A549 (cell line): Measurements from ENCODE around the gene ITGB1. TPM values are rescaled to one million over a fixed set of nuclear protein-coding genes. Genes with fewer than 3 reads are reported as not detected.

ENCODE experiments used
- ATAC-seq, 2 experiments: fragments of 200-7000 bp in 1 of 2; fragments of >200 bp in 1 of 2; cut with Nextera tagmentation in 1 of 2; cut with Tn5 transposase in 1 of 2; 3 replicates each; pipeline versions ENCODE4 v1.8.0 to v1.9.1; 2018 to 2020; ENCODE audit warnings: mild to moderate bottlenecking in 1 of 2, moderate library complexity in 1 of 2
- CTCF ChIA-PET: fragments of 300-600 bp; sonication (Branson Sonifier 250); formaldehyde crosslinking; extraction: SDS; loops from one replicate; lab custom pipeline; 2021; ENCODE audit warnings: antibody characterized with exemption, inconsistent platforms; lab: Yijun Ruan, JAX
- POLR2A ChIA-PET: fragments of 350-600 bp; formaldehyde crosslinking; extraction: SDS; loops from one replicate; lab custom pipeline; 2021; ENCODE audit warnings: antibody characterized with exemption, inconsistent platforms; lab: Yijun Ruan, JAX
- DNase-seq, 2 experiments: peaks; one replicate each; pipeline versions ENCODE4 v3.0.0 to v3.0.0-alpha.2; 2011 to 2016; ENCODE audit warnings: low read depth in 1 of 2, low spot score in 1 of 2
- FAIRE-seq: peaks from 2 replicates; lab custom pipeline; 2011; peaks lifted over from hg19 to GRCh38; lab: Jason Lieb, UNC
- H3K27ac ChIP-seq, 2 experiments: fragments of >200 bp; sonication (Bioruptor Twin); formaldehyde crosslinking; 3 replicates each; pipeline ENCODE4 v1.5.1; 2016 to 2017
- H3K4me1 ChIP-seq: fragments of >200 bp; sonication (Bioruptor Twin); formaldehyde crosslinking; 3 replicates; pipeline ENCODE4 v1.6.1; 2016
- H3K4me2 ChIP-seq: fragments of >200 bp; sonication (Bioruptor Twin); formaldehyde crosslinking; 3 replicates; pipeline ENCODE4 v1.6.1; 2016
- H3K4me3 ChIP-seq: fragments of >200 bp; sonication (Bioruptor Twin); formaldehyde crosslinking; 3 replicates; pipeline ENCODE4 v1.5.1; 2016
- H3K9me3 ChIP-seq: fragments of >200 bp; sonication (Bioruptor Twin); formaldehyde crosslinking; 3 replicates; pipeline ENCODE4 v1.6.1; 2016
- BCL3 ChIP-seq: fragments of >200 bp; sonication (Bioruptor Twin); formaldehyde crosslinking; IDR thresholded peaks from 3 replicates; pipeline ENCODE4 v1.6.1; 2016
- BHLHE40 ChIP-seq: IDR thresholded peaks from 2 replicates; pipeline ENCODE4 v1.6.1; 2012; ENCODE audit warnings: low read depth, low read length, inconsistent platforms
- CBX2 ChIP-seq: fragments of 200-600 bp; sonication (generic); IDR thresholded peaks from 2 replicates; pipeline ENCODE4 v1.6.1; 2016; ENCODE audit warnings: low read depth, mild to moderate bottlenecking, borderline replicate concordance
- CHD4 ChIP-seq: fragments of 200-600 bp; sonication (generic); IDR thresholded peaks from 2 replicates; pipeline ENCODE4 v1.6.1; 2016; ENCODE audit warnings: antibody characterized with exemption, mild to moderate bottlenecking, borderline replicate concordance
- EHF ChIP-seq: fragments of 250-450 bp; sonication (Bioruptor Pico); IDR thresholded peaks from 2 replicates; pipeline ENCODE4 v1.5.0; 2020; ENCODE audit warnings: mild to moderate bottlenecking
- ELK1 ChIP-seq: fragments of 150-350 bp; IDR thresholded peaks from 2 replicates; pipeline ENCODE4 v1.6.1; 2014; ENCODE audit warnings: low read depth, mild to moderate bottlenecking, low read length
- EP300 ChIP-seq, 2 experiments: fragments of >200 bp; sonication (Bioruptor Twin); formaldehyde crosslinking; IDR thresholded peaks; 2 replicates in 1 of 2; 3 replicates in 1 of 2; pipeline ENCODE4 v1.6.1; 2016 to 2017
- ESRRA ChIP-seq: fragments of 150-350 bp; IDR thresholded peaks from 2 replicates; pipeline ENCODE4 v1.6.1; 2014; ENCODE audit warnings: mild to moderate bottlenecking, low read length, borderline replicate concordance
- FOSB ChIP-seq: fragments of 250-450 bp; sonication (Bioruptor Pico); IDR thresholded peaks from 2 replicates; pipeline ENCODE4 v1.5.0; 2020; ENCODE audit warnings: mild to moderate bottlenecking, moderate library complexity
- FOSL2 ChIP-seq, 2 experiments: fragments of 450-650 bp in 1 of 2; fragments of >200 bp in 1 of 2; sonication (Bioruptor Twin) in 1 of 2; formaldehyde crosslinking; IDR thresholded peaks; 2 replicates each; pipeline versions ENCODE4 v1.5.0 to v1.6.1; 2016 to 2020; ENCODE audit warnings: mild to moderate bottlenecking in 1 of 2, moderate library complexity in 1 of 2
- FOXS1 ChIP-seq: fragments of 250-450 bp; sonication (Bioruptor Pico); IDR thresholded peaks from 2 replicates; pipeline ENCODE4 v1.5.0; 2020; ENCODE audit warnings: mild to moderate bottlenecking, moderate library complexity
- HDAC2 ChIP-seq: fragments of 200-600 bp; sonication (generic); IDR thresholded peaks from 2 replicates; pipeline ENCODE4 v1.6.1; 2016
- HEYL ChIP-seq: fragments of 250-450 bp; sonication (Bioruptor Pico); IDR thresholded peaks from 2 replicates; pipeline ENCODE4 v1.8.0; 2021; ENCODE audit warnings: mild to moderate bottlenecking, moderate library complexity
- HMGXB4 ChIP-seq: fragments of 250-450 bp; sonication (Bioruptor Pico); IDR thresholded peaks from 2 replicates; pipeline ENCODE4 v1.5.0; 2021; ENCODE audit warnings: mild to moderate bottlenecking, moderate library complexity, borderline replicate concordance
- JUN ChIP-seq, 2 experiments: fragments of >200 bp; sonication (Bioruptor Twin); formaldehyde crosslinking; IDR thresholded peaks; 2 replicates in 1 of 2; 3 replicates in 1 of 2; pipeline ENCODE4 v1.6.1; 2016 to 2017
- JUNB ChIP-seq: fragments of >200 bp; sonication (Bioruptor Twin); formaldehyde crosslinking; IDR thresholded peaks from 2 replicates; pipeline ENCODE4 v1.6.1; 2016
- KDM1A ChIP-seq: fragments of 200-600 bp; sonication (generic); IDR thresholded peaks from 2 replicates; pipeline ENCODE4 v1.6.1; 2016; ENCODE audit warnings: low read depth, mild to moderate bottlenecking
- KDM5A ChIP-seq: fragments of 200-600 bp; sonication (generic); IDR thresholded peaks from 2 replicates; pipeline ENCODE4 v1.6.1; 2016; ENCODE audit warnings: antibody characterized with exemption, mild to moderate bottlenecking
- MAFK ChIP-seq: fragments of 450-650 bp; IDR thresholded peaks from 2 replicates; pipeline ENCODE4 v1.6.1; 2014; ENCODE audit not compliant: partially characterized antibody
- MAX ChIP-seq: IDR thresholded peaks from 2 replicates; pipeline ENCODE4 v1.6.1; 2012
- MYC ChIP-seq: IDR thresholded peaks from 2 replicates; pipeline ENCODE4 v1.6.1; 2012; ENCODE audit warnings: mild to moderate bottlenecking, inconsistent platforms, low read length, improper control_type of control experiment, borderline replicate concordance
- NFE2L2 ChIP-seq: fragments of 150-350 bp; conservative IDR thresholded peaks from 2 replicates; pipeline ENCODE4 v1.6.1; 2014; ENCODE audit warnings: low read length
- PHF8 ChIP-seq: fragments of 200-600 bp; sonication (generic); IDR thresholded peaks from 2 replicates; pipeline ENCODE4 v1.6.1; 2016; ENCODE audit warnings: low read depth, mild to moderate bottlenecking, antibody characterized with exemption, moderate library complexity, borderline replicate concordance
- POLR2A ChIP-seq: IDR thresholded peaks from 2 replicates; pipeline ENCODE4 v1.6.1; 2012; ENCODE audit warnings: mild to moderate bottlenecking, low read length
- POLR2AphosphoS2 ChIP-seq: conservative IDR thresholded peaks from 2 replicates; pipeline ENCODE4 v1.6.1; 2012; ENCODE audit warnings: low read length, improper control_type of control experiment, inconsistent platforms
- RAD21 ChIP-seq, 2 experiments: fragments of >200 bp in 1 of 2; sonication (Bioruptor Twin) in 1 of 2; formaldehyde crosslinking in 1 of 2; IDR thresholded peaks in 1 of 2; conservative IDR thresholded peaks in 1 of 2; 2 replicates in 1 of 2; 3 replicates in 1 of 2; pipeline ENCODE4 v1.6.1; 2012 to 2018; ENCODE audit warnings: inconsistent platforms in 1 of 2
- RARB ChIP-seq: fragments of 250-450 bp; sonication (Bioruptor Pico); IDR thresholded peaks from 2 replicates; pipeline ENCODE4 v1.8.0; 2021; ENCODE audit warnings: mild to moderate bottlenecking, moderate library complexity
- RCOR1 ChIP-seq: fragments of 150-350 bp; IDR thresholded peaks from 2 replicates; pipeline ENCODE4 v1.6.1; 2014; ENCODE audit warnings: antibody characterized with exemption, low read length, low read depth
- REST ChIP-seq: fragments of 200-600 bp; sonication (generic); IDR thresholded peaks from 2 replicates; pipeline ENCODE4 v1.6.1; 2016; ENCODE audit warnings: antibody characterized with exemption, mild to moderate bottlenecking, moderate library complexity
- RFX5 ChIP-seq: fragments of 450-650 bp; IDR thresholded peaks from 2 replicates; pipeline ENCODE4 v1.7.1; 2014; ENCODE audit warnings: antibody characterized with exemption, mild to moderate bottlenecking, moderate library complexity
- SMC3 ChIP-seq: fragments of >200 bp; sonication (Bioruptor Twin); formaldehyde crosslinking; IDR thresholded peaks from 3 replicates; pipeline ENCODE4 v1.6.1; 2018; ENCODE audit warnings: inconsistent platforms
- TP53 ChIP-seq: fragments of 250-450 bp; sonication (Bioruptor Pico); IDR thresholded peaks from 2 replicates; pipeline ENCODE4 v1.5.0; 2021; ENCODE audit warnings: mild to moderate bottlenecking, moderate library complexity
- ZFP36 ChIP-seq: fragments of 450-650 bp; IDR thresholded peaks from 2 replicates; pipeline ENCODE4 v1.6.1; 2014; ENCODE audit warnings: borderline replicate concordance; ENCODE audit not compliant: partially characterized antibody
- WGBS: methylation state at CpG from one replicate; pipeline ENCODE4 v1.1.6; 2017; ENCODE audit errors: missing lambda C conversion rate; 5-methylcytosine and 5-hydroxymethylcytosine counted together
- polyA plus RNA-seq, 4 experiments: library from polyadenylated mRNA; depleted of rRNA in 3 of 4; stranded (reverse); fragments of >200 nt; fragmentation: RNase III in 1 of 4; extraction: RNeasy Plus Mini Kit Qiagen cat#74134 plus additional on column Dnase treatment in 1 of 4; gene quantifications; 2 replicates in 3 of 4; 3 replicates in 1 of 4; pipeline ENCODE4 v1.2.3, GENCODE V29; 2011 to 2017

ITGB1 gene
- polyA plus RNA-seq, 2 of the 4 experiments (the other 2 are of a cell fraction): 1,270 to 2,408 TPM

- peaks cover 43% of the 10 kb centered on the region for H3K4me1 ChIP-seq
- TF ChIP-seq FOSB (CRISPR knock-in tag): peak; percentile 76
- TF ChIP-seq MYC: no peak
- no peak for TF ChIP-seq RAD21 (conservative IDR thresholded peaks at IDR 0.05 in 1 of 2, IDR thresholded peaks at IDR 0.05 in 1 of 2)
- no peak for TF ChIP-seq HDAC2
- TF ChIP-seq REST: no peak
- no peak for TF ChIP-seq SMC3
- TF ChIP-seq ESRRA: peak; percentile 72; the same call in 1 of the 2 replicates
- TF ChIP-seq FOSL2 (IDR thresholded peaks at IDR 0.05): no peak
- TF ChIP-seq FOSL2 (CRISPR knock-in tag; IDR thresholded peaks at IDR 0.05): no peak
- no peak for TF ChIP-seq HEYL (CRISPR knock-in tag)
- TF ChIP-seq CHD4: no peak
- TF ChIP-seq JUNB: no peak
- TF ChIP-seq BHLHE40: no peak
- TF ChIP-seq KDM5A: no peak
- TF ChIP-seq PHF8: no peak
- TF ChIP-seq POLR2A: peak; percentile 32; the same call in 1 of the 2 replicates
- no peak for TF ChIP-seq CBX2
- TF ChIP-seq MAFK: no peak
- TF ChIP-seq EP300 (IDR thresholded peaks at IDR 0.05): no peak
- no peak for TF ChIP-seq NFE2L2
- peak; percentile 67 for TF ChIP-seq RARB (CRISPR knock-in tag)
- no peak for TF ChIP-seq KDM1A
- TF ChIP-seq HMGXB4 (CRISPR knock-in tag): peak; percentile 74
- no peak for TF ChIP-seq RCOR1
- TF ChIP-seq MAX: peak; percentile 32
- TF ChIP-seq JUN (IDR thresholded peaks at IDR 0.05): peak in 1 of 2 experiments; percentile 49; a peak in 1 of 5 replicates
- TF ChIP-seq EHF (CRISPR knock-in tag): peak; percentile 85; the same call in 1 of the 2 replicates
- TF ChIP-seq ZFP36: no peak
- TF ChIP-seq BCL3: no peak
- TF ChIP-seq RFX5: no peak
- TF ChIP-seq FOXS1: no peak
- peak; percentile 69; the same call in 1 of the 2 replicates for TF ChIP-seq POLR2AphosphoS2
- peak; percentile 66; the same call in 1 of the 2 replicates for TF ChIP-seq TP53 (CRISPR knock-in tag)
- TF ChIP-seq ELK1: no peak
Observed at GRCh38 chr10:32960022-32960421, 2.0 kb upstream of the ITGB1 start.

More at GRCh38 chr10:32960022-32960421, 2.0 kb upstream of the ITGB1 start:
- peak in 1 of 2 experiments; percentile 7; a peak in 2 of 6 replicates for ATAC-seq
- peak; percentile 32 for FAIRE-seq
- DNase-seq: peak in 1 of 2 experiments; percentile 89
- Histone ChIP-seq H3K9me3 (no peaks in the 10 kb centered on the region), H3K4me3 (peak overlapping the region; percentile 74), H3K4me2 (peak overlapping the region; percentile 92), H3K27ac (peak overlapping the region; percentile 99 to 100)
- POLR2A ChIA-PET: interaction anchor here (0.9 to 2.0 kb wide), 8 partner anchors 11 to 106 kb away, joined by 3 to 57 read pairs (median 10); no protein-coding TSS in a partner anchor
- 1% methylated on average over 4 of the region's 4 CpGs for WGBS
- CTCF ChIA-PET: interaction anchor here (0.8 to 1.6 kb wide), 4 partner anchors 24 to 50 kb away, joined by 3 to 10 read pairs (median 4); no protein-coding TSS in a partner anchor
